GM21825 (cell line): ENCODE data around the gene FAM89A.
"Not testable (repeated sequence)": the region's sequence is repeated elsewhere in the genome, so short reads cannot be mapped to it uniquely, and the experiment has no call there.

ENCODE experiments used
- ATAC-seq: cut with Tn5 transposase; IDR thresholded peaks from one replicate; pipeline ENCODE4 v1.9.1; 2021; ENCODE audit warnings: mild to moderate bottlenecking, moderate library complexity; ENCODE audit not compliant: unreplicated experiment

The FAM89A gene

GRCh38 chr1:231007535-231007934 is 32.5 kb downstream of the FAM89A start:
- ATAC-seq: not testable (repeated sequence)

- no peak for ATAC-seq
Measured at GRCh38 chr1:231001892-231002291, 38.2 kb downstream of the FAM89A start.

DNA sequence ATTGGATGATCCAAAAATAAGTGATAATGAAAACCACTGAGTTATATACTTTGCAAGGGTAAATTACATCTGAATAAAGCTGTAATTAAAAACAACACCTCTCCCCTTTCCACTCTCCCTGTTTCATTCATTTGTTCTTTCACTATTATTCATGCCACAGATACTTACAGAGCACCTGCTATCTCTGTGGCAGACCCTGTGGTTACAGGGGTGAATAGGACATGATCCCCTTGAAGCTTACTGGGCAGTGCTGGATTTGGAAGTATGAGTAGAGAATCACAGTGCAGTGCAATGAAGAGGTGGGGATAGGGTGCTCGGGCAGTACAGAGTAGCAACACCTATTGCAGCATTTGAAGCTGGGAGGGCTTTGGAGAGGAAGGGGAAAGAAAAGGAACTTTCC is 39.4 kb downstream of the FAM89A start:
- no peak for ATAC-seq

GRCh38 chr1:231000201-231000600 is 39.9 kb downstream of the FAM89A start:
- ATAC-seq: no peak

GRCh38 chr1:230994860-230995259 is 45.2 kb downstream of the FAM89A start:
- ATAC-seq: no peak

- ATAC-seq: no peak
Measured at GRCh38 chr1:230992100-230992774, 47.8 kb downstream of the FAM89A start.

DNA sequence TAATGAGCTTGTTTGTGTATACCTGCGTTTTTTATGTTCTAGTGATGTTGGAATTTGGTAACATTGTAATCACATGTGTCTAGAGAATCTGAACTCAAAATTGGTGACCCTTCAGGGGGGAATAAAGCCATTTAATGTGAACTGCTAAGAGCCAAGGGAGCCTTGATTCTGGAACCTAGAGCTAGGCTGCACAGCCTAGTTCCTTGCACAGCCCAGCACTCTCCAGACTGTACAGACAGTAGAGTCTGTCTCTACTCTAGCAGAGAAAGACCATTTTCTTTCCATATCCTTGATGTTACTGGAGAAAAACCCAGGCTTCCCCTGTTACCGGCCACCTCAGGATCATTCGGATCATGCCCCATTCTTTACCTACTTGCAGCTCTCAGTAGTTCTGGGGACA is 52.6 kb downstream of the FAM89A start:
- ATAC-seq: no peak

DNA sequence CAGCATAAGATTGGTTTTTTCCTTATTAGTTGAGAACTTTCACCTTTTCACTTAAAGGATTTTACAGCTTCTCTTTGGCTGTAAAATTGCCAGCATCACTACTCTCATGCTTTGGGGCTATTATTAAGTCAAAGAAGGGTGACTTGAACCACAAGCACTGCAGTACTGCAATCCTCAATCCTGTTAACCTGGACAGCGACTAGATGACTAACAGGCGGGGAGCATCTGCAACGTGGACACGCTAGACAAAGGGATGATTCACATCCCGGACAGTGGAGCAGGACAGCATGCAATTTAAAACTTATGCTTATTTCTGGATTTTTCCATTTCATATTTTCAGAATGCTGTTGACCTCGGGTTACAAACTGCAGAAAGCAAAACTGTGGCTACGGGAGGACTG is 53.1 kb downstream of the FAM89A start:
- no peak for ATAC-seq

GRCh38 chr1:230985711-230986110 is 54.3 kb downstream of the FAM89A start:
- no peak for ATAC-seq

GRCh38 chr1:230984622-230985515 is 55.2 kb downstream of the FAM89A start:
- ATAC-seq: not testable (repeated sequence)

GRCh38 chr1:230983811-230984210 is 56.2 kb downstream of the FAM89A start:
- ATAC-seq: no peak

DNA sequence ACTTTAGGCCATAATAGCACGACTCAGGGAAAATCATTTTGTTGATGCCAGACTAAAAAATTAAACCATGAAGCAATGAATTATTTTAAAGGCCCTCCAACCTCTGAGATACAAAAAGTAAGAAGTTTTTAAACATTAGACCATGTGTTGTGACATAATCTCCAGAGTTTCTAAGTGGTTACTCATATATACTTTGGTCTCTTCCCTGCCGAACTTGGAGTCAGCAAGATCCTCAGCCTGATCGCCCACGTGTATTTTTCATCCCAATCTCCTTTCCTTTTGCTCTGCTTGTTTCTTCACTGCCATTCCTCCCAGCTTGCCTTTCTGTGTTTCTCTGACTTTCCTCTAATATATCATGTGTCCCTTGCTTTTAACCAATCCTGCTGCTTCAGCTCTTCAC is 57.4 kb downstream of the FAM89A start:
- no peak for ATAC-seq

DNA sequence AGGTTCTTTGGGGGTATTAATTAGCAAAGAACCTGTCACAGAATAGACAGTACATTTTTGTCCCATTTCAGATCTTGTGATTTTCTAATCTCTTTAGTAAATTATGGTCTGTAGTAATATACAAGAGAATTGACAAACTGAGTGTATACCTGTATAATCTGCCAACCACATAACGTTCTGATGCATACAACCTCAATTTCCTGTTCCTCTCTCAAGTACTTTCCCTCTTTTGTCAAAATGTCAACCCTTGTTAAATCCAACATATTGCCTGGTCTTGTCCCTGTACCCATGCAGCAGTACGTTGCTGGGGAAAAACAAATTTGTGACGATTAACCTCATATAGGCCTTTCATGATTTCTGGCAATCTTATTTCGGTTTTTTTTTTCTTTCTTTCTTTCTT is 60.1 kb downstream of the FAM89A start:
- ATAC-seq: no peak

- ATAC-seq: no peak
Measured at GRCh38 chr1:230979389-230979716, 60.7 kb downstream of the FAM89A start.

GRCh38 chr1:230978491-230979388 is 61.3 kb downstream of the FAM89A start, which contains the start of the genes ARV1 and TTC13:
Gene ARV1, plus strand, starts transcription at chr1:230979094. Its CDS starts 12 bp downstream, at chr1:230979106.
Gene TTC13, minus strand, starts transcription at chr1:230978861. Its CDS starts 31 bp downstream, at chr1:230978830.
- ATAC-seq: peak; percentile 95

DNA sequence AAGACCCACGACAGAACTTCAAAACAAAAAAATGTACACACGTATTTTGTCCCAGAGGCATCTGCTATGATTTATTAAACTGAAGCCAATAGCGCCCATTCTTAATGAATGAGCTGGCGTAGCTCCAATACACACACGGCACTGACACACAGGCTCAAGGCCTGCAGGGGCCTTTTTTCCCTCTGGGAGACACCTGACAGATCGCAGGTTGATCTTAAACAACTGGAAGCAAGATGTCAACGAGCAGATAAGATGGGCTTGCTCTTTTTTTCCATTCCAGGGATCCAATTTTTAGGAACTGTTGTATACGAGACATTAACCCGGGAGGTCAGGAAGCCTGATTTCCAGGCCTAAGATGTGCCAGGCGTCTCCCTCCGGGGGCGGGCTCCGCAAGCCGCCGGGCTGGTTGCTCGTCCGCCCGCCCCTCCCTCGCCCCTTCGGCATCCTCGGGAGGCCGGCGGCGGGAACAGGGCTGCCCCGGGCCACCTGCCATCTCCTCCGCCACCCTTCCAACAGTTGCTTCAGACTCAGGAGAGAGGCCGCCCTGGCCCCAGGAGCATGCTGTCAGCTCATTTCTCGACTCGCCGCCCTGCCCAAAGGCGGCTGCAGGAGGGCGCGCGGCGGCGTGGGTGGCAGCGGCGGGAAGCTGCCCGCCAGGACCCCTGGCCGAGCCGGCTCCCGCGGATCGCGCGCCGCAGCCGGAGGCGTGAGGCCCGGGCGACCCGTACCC is 62.1 kb downstream of the FAM89A start:
- peak; percentile 8 for ATAC-seq

GRCh38 chr1:230976825-230977747 is 63.0 kb downstream of the FAM89A start:
- no peak for ATAC-seq

GRCh38 chr1:230976360-230976759 is 63.7 kb downstream of the FAM89A start:
- no peak for ATAC-seq

DNA sequence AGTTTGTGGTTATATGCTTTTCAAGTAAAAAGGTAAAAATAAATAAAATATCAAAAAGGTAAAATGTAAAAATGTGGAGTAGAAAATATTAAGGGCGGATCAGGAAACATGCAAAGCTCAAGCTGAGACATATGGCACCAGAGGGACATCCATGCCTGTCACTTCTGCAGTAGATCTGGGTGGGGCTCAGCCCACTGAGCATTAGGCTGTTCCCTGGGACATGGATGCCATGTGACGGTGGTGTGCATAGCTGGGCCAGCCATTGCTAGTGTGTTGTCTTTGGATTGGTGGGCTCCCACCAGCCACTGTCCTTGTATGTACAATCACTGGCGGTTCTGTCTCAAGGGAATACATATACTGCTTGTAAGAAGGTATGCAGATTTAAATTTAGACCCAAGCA is 64.4 kb downstream of the FAM89A start:
- ATAC-seq: no peak
